Ectodermal cell (in vitro differentiated cells): Measurements from ENCODE around the gene NXPE3.

Experiments used
- H3K27ac ChIP-seq: 2 replicates; pipeline ENCODE4 v1.7.0; 2013; ENCODE audit warnings: mild to moderate bottlenecking, low read depth, low read length; ENCODE audit not compliant: insufficient read depth, poor library complexity, severe bottlenecking
- H3K27me3 ChIP-seq: 2 replicates; pipeline ENCODE4 v1.7.0; 2013; ENCODE audit warnings: mild to moderate bottlenecking, low read length; ENCODE audit not compliant: insufficient read depth, control insufficient read depth, poor library complexity, severe bottlenecking
- H3K36me3 ChIP-seq: one replicate; pipeline ENCODE4 v1.7.0; 2013; ENCODE audit warnings: low read length; ENCODE audit not compliant: control insufficient read depth, insufficient read depth
- H3K4me1 ChIP-seq: one replicate; pipeline ENCODE4 v1.7.0; 2013; ENCODE audit warnings: low read length; ENCODE audit not compliant: control insufficient read depth, insufficient read depth
- H3K4me3 ChIP-seq: 2 replicates; pipeline ENCODE4 v1.7.0; 2013; ENCODE audit warnings: low read depth, low read length, control low read depth; ENCODE audit not compliant: insufficient read depth
- H3K9me3 ChIP-seq: 2 replicates; pipeline ENCODE4 v1.7.0; 2013; ENCODE audit warnings: mild to moderate bottlenecking, low read length, moderate library complexity; ENCODE audit not compliant: control insufficient read depth
- WGBS, 2 experiments: methylation state at CpG; one replicate each; pipeline ENCODE4 v1.1.7; 2013; ENCODE audit warnings: missing lambda C conversion rate in 2 of 2; 5-methylcytosine and 5-hydroxymethylcytosine counted together

The NXPE3 gene

GRCh38 chr3:101851072-101851770, 72.2 kb downstream of the NXPE3 start:
- Histone ChIP-seq H3K9me3 (no peaks in the 10 kb centered on the region), H3K27ac (no peak overlapping the region), H3K4me3 (peak overlapping the region; percentile 85), H3K27me3 (no peaks in the 10 kb centered on the region), H3K4me1 (no peaks in the 10 kb centered on the region), H3K36me3 (peaks cover 20% of the 10 kb centered on the region)
- 80 to 86% methylated on average over 4 to 5 of the region's 5 CpGs for WGBS, 2 experiments

DNA sequence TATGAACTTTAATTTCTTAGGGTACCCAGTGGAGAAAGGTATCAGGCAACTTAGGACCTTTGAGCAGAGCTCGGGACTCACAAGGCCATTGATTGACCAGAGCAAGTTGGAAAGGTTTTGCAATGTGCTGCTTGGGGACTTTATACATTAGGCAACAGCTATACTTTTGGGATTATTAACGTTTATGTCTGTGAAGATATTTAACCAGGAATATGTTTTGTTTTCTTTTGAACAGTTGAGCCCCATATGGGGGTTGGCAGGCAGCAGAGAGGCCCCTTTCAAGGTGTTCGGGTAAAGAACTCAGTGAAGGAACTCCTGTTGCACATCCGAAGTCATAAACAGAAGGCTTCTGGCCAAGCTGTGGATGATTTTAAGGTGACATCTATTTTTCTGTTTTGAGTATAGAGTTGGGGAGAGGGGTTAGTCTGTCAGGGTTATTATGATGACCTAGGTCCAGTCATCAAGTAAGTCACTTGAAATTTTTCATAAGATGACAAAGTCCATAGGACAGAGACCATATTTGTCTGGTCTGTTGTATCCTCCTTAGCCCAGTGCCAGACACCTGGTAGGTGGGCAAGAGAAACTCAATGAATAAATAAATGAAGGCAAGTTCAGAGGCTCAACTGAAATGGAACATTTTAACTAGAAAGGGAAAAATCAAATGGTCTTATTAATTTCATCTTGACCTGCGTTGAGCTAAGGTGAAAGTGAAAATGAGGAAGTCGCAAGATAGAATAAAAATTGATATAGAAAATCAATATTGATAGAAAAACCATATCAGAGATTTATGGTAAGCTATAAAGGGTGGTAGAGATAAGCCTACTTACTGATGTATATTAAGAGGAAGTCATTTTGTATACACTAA, 73.1 kb downstream of the NXPE3 start:
- 94% methylated on average over 6 of the region's 6 CpGs for WGBS, 2 experiments

DNA sequence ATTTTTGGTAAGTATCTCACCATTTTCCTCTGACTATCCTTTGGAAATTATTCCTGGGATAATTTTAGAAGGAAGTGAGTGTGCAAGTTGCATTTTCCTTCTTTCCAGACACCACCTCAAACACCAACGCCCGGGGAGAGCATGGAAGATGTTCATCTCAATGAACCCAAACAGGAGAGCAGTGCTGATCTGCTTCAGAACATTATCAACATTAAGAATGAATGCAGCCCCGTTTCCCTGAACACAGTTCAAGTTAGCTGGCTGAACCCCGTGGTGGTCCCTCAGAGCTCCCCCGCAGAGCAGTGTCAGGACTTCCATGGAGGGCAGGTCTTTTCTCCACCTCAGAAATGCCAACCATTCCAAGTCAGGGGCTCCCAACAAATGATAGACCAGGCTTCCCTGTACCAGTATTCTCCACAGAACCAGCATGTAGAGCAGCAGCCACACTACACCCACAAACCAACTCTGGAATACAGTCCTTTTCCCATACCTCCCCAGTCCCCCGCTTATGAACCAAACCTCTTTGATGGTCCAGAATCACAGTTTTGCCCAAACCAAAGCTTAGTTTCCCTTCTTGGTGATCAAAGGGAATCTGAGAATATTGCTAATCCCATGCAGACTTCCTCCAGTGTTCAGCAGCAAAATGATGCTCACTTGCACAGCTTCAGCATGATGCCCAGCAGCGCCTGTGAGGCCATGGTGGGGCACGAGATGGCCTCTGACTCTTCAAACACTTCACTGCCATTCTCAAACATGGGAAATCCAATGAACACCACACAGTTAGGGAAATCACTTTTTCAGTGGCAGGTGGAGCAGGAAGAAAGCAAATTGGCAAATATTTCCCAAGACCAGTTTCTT, 74.2 kb downstream of the NXPE3 start:
- Histone ChIP-seq H3K4me1 (no peaks in the 10 kb centered on the region), H3K36me3 (peaks cover 28% of the 10 kb centered on the region), H3K27ac (no peak overlapping the region), H3K9me3 (no peaks in the 10 kb centered on the region), H3K27me3 (no peaks in the 10 kb centered on the region), H3K4me3 (no peak overlapping the region)
- WGBS, 2 experiments = 93 to 96% methylated on average over 8 of the region's 8 CpGs

More for the DNA sequence above, 73.1 kb downstream of the NXPE3 start:
- no peaks in the 10 kb centered on the region for H3K9me3 ChIP-seq
- no peaks in the 10 kb centered on the region for H3K27me3 ChIP-seq
- no peak overlapping the region for H3K27ac ChIP-seq
- peaks cover 22% of the 10 kb centered on the region for H3K36me3 ChIP-seq
- H3K4me1 ChIP-seq = no peaks in the 10 kb centered on the region
- H3K4me3 ChIP-seq = peak overlapping the region; percentile 85

GRCh38 chr3:101853982-101854381, 75.0 kb downstream of the NXPE3 start:
- H3K36me3 ChIP-seq = peaks cover 28% of the 10 kb centered on the region
- H3K9me3 ChIP-seq = no peaks in the 10 kb centered on the region
- no peak overlapping the region for H3K4me3 ChIP-seq
- H3K4me1 ChIP-seq = no peaks in the 10 kb centered on the region
- no peaks in the 10 kb centered on the region for H3K27me3 ChIP-seq
- 94% methylated on average over 3 of the region's 3 CpGs for WGBS, 2 experiments
- H3K27ac ChIP-seq = no peak overlapping the region

- H3K4me1 ChIP-seq = no peaks in the 10 kb centered on the region
- H3K4me3 ChIP-seq = no peak overlapping the region
- no peak overlapping the region for H3K27ac ChIP-seq
- 94% methylated on average over 2 of the region's 2 CpGs for WGBS, 2 experiments
- no peaks in the 10 kb centered on the region for H3K27me3 ChIP-seq
- H3K9me3 ChIP-seq = no peaks in the 10 kb centered on the region
- H3K36me3 ChIP-seq = peaks cover 29% of the 10 kb centered on the region
Observed at GRCh38 chr3:101854608-101855304, 75.7 kb downstream of the NXPE3 start.

DNA sequence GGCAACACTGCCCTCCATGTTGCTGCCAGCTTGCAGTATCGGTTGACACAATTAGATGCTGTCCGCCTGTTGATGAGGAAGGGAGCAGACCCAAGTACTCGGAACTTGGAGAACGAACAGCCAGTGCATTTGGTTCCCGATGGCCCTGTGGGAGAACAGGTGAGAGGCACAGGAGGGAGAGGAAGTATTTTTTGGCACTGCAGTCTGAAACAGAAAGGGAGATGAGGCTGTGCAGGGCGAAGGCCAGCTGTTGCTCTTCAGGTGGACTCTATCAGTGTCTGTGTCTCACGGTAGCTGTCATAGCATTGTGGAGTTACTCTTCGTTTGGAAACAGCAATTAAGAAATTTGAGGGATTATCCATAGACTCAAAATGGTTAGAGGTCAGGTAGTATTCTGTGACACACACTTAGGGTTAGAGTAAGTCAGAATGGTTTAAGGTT, 78.3 kb downstream of the NXPE3 start:
- WGBS, 2 experiments = 95% methylated on average over 8 of the region's 8 CpGs
- Histone ChIP-seq H3K4me3 (no peak overlapping the region), H3K4me1 (no peaks in the 10 kb centered on the region), H3K36me3 (peaks cover 35% of the 10 kb centered on the region), H3K27me3 (no peaks in the 10 kb centered on the region), H3K27ac (no peak overlapping the region), H3K9me3 (no peaks in the 10 kb centered on the region)

- 90 to 92% methylated on average over 2 to 4 of the region's 4 CpGs for WGBS, 2 experiments
- no peaks in the 10 kb centered on the region for H3K4me1 ChIP-seq
- peaks cover 28% of the 10 kb centered on the region for H3K36me3 ChIP-seq
- H3K4me3 ChIP-seq = no peak overlapping the region
- no peaks in the 10 kb centered on the region for H3K27me3 ChIP-seq
- no peaks in the 10 kb centered on the region for H3K9me3 ChIP-seq
- no peak overlapping the region for H3K27ac ChIP-seq
Observed at GRCh38 chr3:101858464-101859030, 79.5 kb downstream of the NXPE3 start.

GRCh38 chr3:101859882-101860448, 81.0 kb downstream of the NXPE3 start:
- Histone ChIP-seq H3K9me3 (no peaks in the 10 kb centered on the region), H3K27ac (no peak overlapping the region), H3K4me1 (no peaks in the 10 kb centered on the region), H3K27me3 (no peaks in the 10 kb centered on the region), H3K36me3 (peaks cover 23% of the 10 kb centered on the region), H3K4me3 (no peak overlapping the region)
- 95 to 96% methylated on average over 5 of the region's 5 CpGs for WGBS, 2 experiments

- H3K4me3 ChIP-seq = no peak overlapping the region
- H3K36me3 ChIP-seq = peaks cover 15% of the 10 kb centered on the region
- no peaks in the 10 kb centered on the region for H3K9me3 ChIP-seq
- no peak overlapping the region for H3K27ac ChIP-seq
- 95 to 96% methylated on average over 2 of the region's 3 CpGs for WGBS, 2 experiments
- no peaks in the 10 kb centered on the region for H3K4me1 ChIP-seq
- no peaks in the 10 kb centered on the region for H3K27me3 ChIP-seq
Observed at GRCh38 chr3:101861212-101861788, 82.3 kb downstream of the NXPE3 start.
